GM13977 (cell line): ENCODE data around the gene METTL3.

Experiments used
- DNase-seq: peaks from one replicate; pipeline ENCODE4 v3.0.0; 2012; ENCODE audit warnings: low spot score
- CTCF ChIP-seq: IDR thresholded peaks from 2 replicates; pipeline ENCODE4 v1.5.1; 2012; ENCODE audit warnings: mild to moderate bottlenecking, control low read depth; ENCODE audit not compliant: insufficient read depth; ENCODE audit errors: extremely low read depth, missing control alignments
- in situ Hi-C: fragments of 300-500 bp; cut with MboI; formaldehyde crosslinking; loops from one replicate; pipeline ENCODE4 v1.12.0; 2022; ENCODE audit warnings: low sequenced_read_pairs, low pct_unique_long_range_greater_than_20kb, mixed read lengths, inconsistent platforms; ENCODE audit not compliant: unreplicated experiment

Gene METTL3

GRCh38 chr14:21503376-21503775, 7.8 kb downstream of the METTL3 start:
- TF ChIP-seq CTCF = no peak
- in situ Hi-C loops = no loop called here
- DNase-seq = no peak

- no peak for DNase-seq
- in situ Hi-C loops = no loop called here
- no peak for TF ChIP-seq CTCF
Measured at GRCh38 chr14:21501568-21501967, 9.6 kb downstream of the METTL3 start.

- in situ Hi-C loops = no loop called here
- DNase-seq = peak; percentile 44
- peak; percentile 59 for TF ChIP-seq CTCF
Measured at GRCh38 chr14:21498540-21499526, 12.3 kb downstream of the METTL3 start.

- no peak for TF ChIP-seq CTCF
- in situ Hi-C loops = no loop called here
- no peak for DNase-seq
Measured at GRCh38 chr14:21496453-21496852, 14.7 kb downstream of the METTL3 start.

GRCh38 chr14:21494902-21495762, 16.0 kb downstream of the METTL3 start:
- no peak for TF ChIP-seq CTCF
- in situ Hi-C loops = no loop called here
- DNase-seq = no peak

- no peak for TF ChIP-seq CTCF
- no peak for DNase-seq
- in situ Hi-C loops = no loop called here
Measured at GRCh38 chr14:21486640-21487087, 24.5 kb downstream of the METTL3 start.
